Spleen (tissue), 7 donors: ENCODE measurements around the gene WDR74.

ENCODE experiments used
- POLR2A ChIP-seq, 3 donors: fragments of 450-650 bp; IDR thresholded peaks; one replicate each; pipeline ENCODE4 v1.5.1; 2017; ENCODE audit warnings: antibody characterized with exemption in 3 of 3, mild to moderate bottlenecking in 1 of 3
- POLR2AphosphoS5 ChIP-seq, 3 donors: sonication (generic); formaldehyde crosslinking; IDR thresholded peaks; one replicate each; pipeline ENCODE4 v1.5.1; 2017; ENCODE audit warnings: antibody characterized with exemption in 3 of 3
- TF ChIP-seq, protein P1 (sequence below), 11 experiments: fragments of 200-600 bp in 7 of 11; fragments of 450-650 bp in 4 of 11; sonication (generic) in 4 of 11; IDR thresholded peaks in 8 of 11; conservative IDR thresholded peaks in 3 of 11; 1 replicate in 7 of 11; 2 replicates in 4 of 11; pipeline versions ENCODE4 v1.4.0 to v1.8.0; 2016 to 2021; ENCODE audit warnings: antibody characterized with exemption in 11 of 11, inconsistent platforms in 4 of 11, mild to moderate bottlenecking in 1 of 11
- donor health status: DM: no; HTN: no; CAD: no; lungs with moderate emphysema.
- donor health status: DM: no; HTN: no; CAD: no.
- donor health status: DM: no; HTN: no; CAD: no.

GRCh38 chr11:62880231-62880802, 40.9 kb upstream of the WDR74 start:
- TF ChIP-seq, protein P1, sequence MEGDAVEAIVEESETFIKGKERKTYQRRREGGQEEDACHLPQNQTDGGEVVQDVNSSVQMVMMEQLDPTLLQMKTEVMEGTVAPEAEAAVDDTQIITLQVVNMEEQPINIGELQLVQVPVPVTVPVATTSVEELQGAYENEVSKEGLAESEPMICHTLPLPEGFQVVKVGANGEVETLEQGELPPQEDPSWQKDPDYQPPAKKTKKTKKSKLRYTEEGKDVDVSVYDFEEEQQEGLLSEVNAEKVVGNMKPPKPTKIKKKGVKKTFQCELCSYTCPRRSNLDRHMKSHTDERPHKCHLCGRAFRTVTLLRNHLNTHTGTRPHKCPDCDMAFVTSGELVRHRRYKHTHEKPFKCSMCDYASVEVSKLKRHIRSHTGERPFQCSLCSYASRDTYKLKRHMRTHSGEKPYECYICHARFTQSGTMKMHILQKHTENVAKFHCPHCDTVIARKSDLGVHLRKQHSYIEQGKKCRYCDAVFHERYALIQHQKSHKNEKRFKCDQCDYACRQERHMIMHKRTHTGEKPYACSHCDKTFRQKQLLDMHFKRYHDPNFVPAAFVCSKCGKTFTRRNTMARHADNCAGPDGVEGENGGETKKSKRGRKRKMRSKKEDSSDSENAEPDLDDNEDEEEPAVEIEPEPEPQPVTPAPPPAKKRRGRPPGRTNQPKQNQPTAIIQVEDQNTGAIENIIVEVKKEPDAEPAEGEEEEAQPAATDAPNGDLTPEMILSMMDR (IDR thresholded peaks at IDR 0.05 in 8 of 11, conservative IDR thresholded peaks at IDR 0.05 in 3 of 11) = no peak
- TF ChIP-seq POLR2A (IDR thresholded peaks at IDR 0.05) (no peak), POLR2AphosphoS5 (IDR thresholded peaks at IDR 0.05) (no peak)
